Suppressor macrophage treated with lipopolysaccharide for 1 hour (primary cell): ENCODE measurements around the gene CADPS2.
"Not testable (repeated sequence)": the region's sequence is repeated elsewhere in the genome, so short reads cannot be mapped to it uniquely, and the experiment has no call there.

Experiments used
- DNase-seq, 3 donors: peaks; one replicate each; pipeline ENCODE4 v3.0.0-alpha.2; 2020 to 2022

CADPS2 gene

DNA sequence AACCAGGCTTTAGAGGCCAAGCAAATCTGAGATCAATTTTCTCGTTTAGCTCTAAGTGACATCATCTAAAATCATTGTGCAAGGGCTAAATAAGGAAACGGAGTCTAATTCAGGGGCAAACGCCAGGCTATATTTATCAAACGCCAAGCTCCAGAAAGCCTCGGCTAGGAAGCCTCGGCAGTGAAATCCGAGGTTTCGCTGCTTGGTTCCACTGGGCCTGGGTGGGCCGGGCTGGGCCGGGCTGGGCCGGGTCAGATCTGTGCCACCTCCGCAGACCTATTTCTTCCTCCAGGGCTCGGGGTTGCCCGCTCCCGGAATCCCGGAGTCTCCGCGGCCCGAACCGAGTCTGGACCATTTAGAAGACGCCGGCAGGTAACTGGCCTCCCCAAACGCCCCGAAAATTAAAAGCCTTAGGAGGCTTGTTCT is 581.3 kb downstream of the CADPS2 start:
- no peak for DNase-seq

DNA sequence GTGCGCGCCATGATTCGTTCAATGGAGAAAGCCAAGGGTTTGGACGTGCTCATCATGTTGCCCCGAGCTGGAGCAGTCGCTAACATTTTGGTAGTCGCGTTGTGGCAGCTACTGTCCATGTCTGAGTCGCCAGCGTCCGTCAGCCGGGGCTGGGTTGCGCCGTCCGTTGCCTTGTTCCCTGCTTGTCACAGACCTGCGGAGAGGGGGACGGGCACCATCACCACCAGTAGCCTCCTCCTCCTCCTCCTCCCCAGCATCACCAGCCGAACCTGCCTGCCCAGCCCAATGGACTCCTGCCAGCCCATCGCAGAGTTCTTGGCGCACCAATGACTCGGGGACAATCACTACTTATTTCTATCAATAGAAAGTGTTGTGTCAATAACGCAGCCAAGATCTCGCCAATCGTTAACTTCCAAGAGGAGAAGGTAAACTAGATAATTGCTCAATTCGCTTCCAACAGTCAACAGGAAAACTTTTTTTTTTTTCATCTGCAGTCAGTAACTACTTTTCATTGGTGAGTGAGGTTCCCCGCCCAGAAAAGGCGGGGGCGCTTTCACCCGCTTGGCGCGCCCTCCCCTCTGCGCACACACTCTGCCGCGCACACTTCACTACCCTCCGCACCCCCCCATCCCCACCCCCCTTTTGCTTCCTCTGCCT is 581.8 kb downstream of the CADPS2 start, which contains the start of gene FEZF1:
Gene FEZF1 (minus strand): TSS at position 432 of the 657 bp plus-strand sequence. CDS start 313 bp downstream, at position 119.
- DNase-seq: no peak

DNA sequence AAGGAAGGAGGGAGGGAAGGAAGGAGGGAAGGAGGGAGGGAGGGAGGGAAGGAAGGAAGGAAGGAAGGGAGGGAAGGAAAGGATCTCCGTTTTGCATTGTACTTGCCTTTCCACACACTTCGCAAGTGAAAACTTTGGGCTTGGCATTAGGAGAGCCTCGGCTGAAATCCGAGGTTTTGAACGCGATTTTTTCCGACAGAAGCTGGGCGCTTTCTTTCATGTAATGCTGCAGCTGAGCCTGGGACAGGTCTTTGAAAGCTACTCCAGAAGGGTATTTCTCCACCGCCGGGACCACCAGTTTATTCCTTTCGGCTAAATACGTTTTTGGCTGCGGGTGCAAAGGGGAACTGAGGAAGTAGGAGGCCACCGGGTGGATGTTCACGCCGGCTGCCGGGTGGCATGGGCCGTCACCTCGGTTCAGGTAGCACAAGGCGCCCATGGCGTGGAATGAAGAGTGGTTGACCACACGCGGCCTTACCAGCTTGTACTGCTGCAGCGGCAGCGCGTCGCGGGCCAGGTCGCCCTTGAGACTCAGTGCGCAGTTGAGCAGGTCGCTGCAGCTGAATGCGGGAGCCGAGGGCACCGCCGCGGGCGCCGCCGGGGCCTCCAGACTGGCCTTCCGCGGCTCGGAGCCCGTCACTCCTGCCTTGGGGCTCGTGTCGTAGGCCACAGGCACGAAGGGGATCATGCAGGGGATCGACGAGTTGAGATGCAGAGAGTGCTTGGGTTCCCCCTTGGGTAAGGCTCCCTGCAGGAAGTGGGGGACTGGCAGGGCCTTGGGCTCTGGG is 582.5 kb downstream of the CADPS2 start:
- no peak for DNase-seq

DNA sequence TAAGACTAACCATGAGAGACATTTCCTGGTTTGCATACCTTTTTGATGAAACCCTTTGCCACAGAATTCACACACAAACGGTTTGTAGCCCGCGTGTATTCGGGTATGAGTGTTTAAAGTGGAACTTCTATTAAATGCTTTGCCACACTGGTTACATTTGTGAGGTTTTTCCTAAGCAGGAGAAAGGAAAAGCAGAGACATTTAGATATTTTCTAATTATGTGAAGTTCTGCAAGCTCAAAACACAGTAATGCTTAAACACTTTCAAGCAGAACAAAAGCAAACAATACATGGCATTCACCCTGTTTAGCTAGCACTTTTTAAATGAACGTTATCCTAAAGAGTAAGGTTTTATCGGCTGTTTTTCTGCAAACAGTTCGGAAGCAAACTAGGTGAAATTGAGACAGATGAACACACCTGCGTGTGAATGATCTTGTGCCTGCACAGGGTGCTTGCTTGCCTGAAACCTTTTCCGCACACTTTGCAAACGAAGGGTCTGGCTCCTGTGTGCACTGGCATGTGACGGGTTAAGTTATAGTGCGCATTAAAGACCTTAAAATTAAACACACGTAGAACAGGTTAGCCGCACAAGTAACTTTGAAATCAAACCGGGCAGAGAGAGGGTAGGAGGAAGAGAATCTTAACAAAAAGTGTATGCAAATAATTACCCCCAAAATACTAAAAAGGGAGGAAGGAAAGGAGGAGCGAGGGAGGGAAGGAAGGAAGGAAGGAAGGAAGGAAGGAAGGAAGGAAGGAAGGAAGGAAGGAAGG is 583.3 kb downstream of the CADPS2 start:
- no peak for DNase-seq

DNA sequence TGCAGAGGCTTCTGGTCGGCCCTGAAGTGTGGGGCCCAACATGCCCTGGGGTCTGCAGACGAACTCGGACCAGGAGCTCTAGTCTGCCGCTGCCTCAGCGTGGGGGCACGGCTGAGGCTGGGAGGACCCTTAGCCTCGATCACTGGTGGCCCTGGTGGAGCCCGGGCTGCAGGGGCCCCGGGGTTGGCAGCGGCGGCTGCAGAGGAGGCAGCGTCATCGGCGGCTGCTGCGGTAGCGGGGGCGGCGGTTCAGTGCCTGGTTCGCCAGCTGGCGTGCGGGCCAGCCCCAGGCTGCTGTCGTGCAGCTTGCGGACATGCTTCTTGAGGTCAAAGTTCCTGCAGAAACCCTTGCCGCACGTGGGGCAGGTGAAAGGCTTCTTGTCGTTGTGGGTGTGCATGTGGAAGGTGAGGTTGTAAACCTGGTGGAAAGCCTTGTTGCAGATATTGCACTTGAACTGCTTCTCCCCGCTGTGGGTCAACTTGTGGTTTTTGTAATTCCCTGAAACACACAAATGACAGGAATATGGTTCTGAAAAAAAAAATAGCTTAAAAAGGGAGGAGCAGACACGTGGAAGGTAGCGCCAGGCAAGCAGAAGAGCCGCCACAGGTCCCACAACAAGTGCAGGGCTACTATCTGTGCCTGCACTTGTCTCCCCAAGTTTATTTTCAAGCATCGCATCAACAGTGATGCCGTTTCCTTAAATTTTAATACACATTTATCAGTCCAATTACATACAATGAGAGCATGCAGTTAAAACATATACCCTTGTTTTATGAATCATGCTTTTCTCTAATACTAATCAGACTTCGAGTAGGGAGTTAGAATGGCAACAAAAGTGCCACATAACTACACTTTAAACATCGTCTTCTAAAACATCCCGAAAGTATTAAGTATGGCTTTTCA is 584.2 kb downstream of the CADPS2 start:
- no peak for DNase-seq

DNA sequence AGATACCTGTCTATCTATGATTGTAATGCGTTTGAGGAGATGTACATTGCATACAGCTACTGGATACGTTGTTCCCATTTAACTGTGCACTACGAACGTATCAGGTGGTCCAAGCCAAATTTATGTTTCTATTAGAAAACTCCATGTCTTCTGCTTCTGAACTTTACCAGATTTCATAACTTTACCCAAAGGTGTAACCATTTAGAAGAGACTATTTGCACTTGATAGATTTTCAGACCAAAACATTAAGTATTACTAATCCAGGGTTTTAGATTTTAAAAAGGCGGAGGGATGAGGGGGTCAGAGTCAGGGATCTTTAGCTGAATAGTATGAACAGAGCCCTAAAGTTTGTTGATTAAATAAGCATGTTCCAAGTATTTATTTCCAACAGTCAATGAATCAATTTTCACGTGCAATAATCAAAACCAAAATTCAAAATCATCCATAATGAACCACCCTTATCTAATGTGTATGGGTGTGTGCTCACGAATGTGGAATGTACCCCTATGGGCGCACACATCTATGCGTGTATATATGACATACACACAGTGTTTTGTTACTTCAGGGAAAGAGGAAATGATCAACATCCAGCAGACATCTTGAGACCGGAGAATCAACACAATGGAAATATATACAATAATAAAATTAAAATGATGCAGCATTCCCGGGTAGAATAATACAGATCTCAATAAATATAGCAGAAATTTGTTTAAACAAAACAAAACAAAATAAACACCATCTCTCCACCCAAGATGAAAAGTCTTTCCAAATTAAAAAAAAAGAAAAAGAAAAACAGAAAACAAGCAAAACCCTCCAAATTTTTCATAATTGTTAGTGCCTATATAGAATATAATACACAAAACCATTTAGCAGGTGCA is 585.1 kb downstream of the CADPS2 start:
- no peak for DNase-seq

DNA sequence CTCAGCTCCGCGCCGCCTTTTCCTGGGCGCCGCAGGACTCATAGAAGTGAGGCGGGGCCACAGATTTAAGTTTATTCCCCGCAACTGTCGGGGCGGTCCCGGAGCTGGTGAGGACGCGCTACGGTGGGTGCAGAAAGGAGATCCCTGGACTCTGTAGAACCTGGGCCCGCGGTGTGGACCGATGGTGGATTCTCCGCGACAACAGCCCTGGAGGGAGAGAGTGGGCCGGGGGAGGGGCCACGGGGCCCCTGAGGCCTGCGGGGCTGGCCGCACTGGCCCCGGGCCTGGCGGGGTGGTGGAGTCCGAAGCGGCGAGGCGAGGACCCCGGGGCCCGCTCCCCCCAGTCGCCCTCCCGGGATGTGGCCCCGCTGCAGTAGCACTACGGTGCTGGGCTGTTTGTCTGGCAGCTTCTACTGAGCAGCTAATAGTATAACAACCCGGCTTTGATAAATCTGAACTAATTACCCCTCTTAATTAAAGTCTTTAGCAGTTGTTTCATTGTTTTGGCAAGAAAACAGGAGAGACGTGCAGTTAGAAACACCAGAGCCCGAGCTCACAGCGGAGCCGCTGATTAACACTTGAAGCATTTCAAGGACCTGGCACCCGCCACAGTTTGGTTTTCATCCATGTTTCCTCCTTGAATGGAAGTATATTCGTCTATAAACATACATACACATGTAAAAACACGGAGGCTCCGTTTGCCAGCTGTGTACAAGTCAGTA is 585.9 kb downstream of the CADPS2 start:
- no peak for DNase-seq

DNA sequence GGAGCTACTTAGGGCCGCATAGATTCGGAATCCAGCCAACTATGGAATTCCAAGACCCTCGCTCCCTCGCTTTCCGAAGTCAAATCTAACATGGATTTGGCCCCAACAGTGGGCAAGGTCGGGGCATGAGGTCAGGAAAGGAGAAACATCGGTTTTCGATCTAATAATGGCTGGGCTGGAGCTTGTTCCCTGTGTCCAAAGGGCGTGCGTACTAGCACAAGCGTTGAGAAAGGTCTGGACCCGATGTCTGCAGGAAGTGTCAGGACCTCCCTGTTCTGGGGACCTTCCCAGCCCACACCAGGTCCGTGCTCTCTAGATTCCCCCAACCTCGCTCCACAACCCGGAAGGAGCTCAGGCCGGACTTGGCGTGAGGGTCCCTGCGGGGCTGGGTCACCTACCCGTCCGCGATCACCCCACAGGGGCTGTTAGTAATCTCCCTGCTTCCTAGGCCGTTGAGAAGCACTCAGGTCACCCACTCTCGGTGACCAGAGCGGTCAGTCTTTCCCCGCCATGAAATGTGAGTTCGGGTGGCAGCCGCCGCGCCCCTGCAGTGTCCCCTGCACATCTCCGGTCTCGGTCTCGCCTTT is 586.5 kb downstream of the CADPS2 start:
- DNase-seq: no peak

DNA sequence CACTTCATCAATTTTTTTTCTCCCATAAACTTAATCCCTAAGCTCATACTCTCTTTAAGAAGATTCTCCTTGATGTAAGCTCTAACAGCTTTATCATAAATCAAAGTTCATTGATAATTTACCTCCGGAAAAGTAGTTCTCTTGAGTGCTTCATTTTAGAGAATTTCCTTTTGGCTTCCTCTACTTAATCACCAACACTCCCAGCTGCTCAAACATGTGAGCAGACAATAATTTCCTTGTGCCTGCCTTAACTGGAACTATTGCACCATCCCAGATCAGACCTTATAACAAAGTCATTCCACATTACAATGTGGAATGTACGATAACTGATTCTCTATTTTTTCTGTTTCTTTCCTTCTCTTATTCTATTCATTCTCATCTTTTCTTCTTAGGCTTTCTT is 587.6 kb downstream of the CADPS2 start:
- DNase-seq: no peak

DNA sequence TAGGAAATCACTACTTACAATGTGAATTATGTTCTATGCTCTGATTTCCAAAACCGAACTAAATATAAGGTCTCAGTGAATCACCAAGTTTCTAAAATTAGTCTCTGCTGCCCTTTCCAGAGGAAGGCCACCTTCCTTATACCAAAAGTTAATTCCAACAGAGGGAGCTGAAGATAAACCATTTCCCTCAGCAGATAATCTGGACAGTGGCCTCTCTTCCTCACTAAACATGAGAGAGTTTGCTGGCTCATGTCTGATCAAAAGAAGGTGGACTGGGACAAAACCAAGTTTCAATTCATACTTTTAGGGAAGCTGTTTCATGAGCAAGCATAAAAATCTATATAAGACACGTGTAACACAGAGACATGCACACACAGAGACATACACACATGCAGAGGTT is 588.1 kb downstream of the CADPS2 start:
- no peak for DNase-seq

DNA sequence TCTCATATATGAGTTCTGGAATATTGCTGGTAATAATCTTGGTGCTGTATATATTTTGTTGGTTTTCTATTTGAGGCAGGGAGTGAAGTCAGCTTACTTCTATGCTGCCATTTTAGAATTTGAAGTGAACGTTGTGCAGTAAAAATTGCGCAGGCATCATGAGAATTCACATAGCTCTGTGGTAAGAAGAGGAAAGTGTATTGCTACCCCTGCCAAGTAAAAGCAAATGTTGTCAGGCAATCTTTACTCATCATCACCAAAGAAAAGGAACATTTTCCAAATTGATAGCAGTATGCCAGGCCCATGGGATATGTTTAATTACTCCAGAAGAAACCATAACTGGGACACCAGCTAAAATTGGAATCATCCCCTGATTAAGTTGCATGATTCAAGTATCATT is 595.1 kb downstream of the CADPS2 start:
- DNase-seq: no peak

DNA sequence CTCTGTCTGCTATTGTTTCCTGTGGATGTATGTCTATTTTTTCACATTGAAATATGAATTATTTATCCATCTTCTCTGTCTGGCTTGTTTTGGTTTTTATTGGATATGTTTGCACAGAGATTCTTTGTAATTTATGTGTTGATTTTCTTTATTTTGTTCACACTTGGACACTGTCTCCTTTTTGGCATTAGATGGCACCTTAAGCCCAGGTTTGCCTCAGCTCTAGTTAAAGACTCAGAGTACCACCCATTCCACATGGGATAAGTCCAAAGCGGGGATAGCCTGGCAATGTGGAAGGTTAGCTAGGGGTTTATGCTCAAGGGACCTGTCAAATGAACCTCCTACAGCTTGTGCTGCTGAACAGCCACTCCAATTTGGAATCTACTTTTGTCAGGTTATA is 595.8 kb downstream of the CADPS2 start:
- no peak for DNase-seq

DNA sequence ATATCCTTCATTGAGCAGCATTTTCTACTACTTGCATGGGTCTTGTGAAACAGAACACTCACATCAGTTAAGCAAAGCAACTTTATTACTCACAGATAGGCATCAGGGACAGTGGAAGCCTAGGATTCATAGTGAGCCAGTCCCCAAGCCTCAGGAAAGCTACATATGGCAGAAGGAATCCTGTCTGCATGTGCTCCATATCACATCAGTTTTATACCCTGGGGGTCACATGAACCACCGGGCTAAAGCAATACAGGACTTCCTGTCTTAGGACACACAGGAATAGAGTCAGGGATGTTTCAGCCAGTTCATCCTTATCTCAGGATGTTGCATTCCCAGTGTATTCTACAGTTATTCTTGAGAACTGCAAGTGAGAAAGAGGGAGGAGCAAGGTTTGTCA is 596.8 kb downstream of the CADPS2 start:
- DNase-seq: no peak

DNA sequence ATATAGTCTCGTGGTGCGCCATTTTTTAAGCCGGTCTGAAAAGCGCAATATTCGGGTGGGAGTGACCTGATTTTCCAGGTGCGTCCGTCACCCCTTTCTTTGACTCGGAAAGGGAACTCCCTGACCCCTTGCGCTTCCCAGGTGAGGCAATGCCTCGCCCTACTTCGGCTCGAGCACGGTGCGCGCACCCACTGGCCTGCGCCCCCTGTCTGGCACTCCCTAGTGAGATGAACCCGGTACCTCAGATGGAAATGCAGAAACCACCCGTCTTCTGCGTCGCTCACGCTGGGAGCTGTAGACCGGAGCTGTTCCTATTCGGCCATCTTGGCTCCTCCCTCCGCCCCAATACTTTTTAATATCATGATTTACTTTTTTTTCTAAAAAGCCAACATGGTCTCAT is 601.7 kb downstream of the CADPS2 start:
- not testable (repeated sequence) for DNase-seq

DNA sequence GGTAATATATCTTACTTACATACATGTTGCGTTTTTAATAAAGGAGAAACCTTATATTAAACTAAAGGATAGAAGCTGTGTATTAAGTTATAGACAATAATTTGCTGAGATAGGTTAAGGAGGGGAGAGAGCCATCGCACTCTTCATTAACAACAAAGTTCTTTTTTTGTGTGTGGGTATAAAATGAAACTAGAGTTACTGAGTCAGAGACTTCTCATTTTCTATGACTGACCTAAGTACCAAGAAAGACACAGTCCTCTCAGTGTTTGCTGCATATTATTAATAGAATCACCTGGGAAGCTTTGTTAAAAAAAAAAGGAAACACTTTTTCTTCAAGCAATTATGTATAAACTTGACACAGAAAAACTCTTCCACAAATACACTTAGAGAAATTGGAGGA is 613.1 kb downstream of the CADPS2 start:
- DNase-seq: no peak

DNA sequence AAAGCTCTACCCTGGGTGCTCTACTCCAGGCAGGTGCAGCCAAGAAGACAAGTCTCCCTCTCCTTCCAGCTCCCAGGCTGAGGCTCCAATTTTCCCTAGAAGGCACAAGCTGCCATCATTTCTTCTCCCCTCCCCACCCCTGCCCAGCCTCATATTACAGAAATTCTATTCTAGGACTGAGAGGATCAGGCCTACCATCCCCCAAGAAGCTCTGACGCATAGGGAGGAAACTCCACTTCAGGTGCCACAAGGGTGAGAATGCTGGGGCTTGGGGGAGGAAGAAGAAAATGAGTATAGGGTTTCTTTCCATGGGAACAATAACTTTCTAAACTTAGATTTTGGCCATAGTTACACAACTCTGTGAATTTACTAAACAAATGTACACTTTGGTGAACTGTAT is 617.0 kb downstream of the CADPS2 start:
- DNase-seq: no peak
